NT2/D1 (cell line): ENCODE data around the gene SGCD.

Experiments
- YY1 ChIP-seq: IDR thresholded peaks from 2 replicates; pipeline ENCODE4 v1.6.1; 2011; ENCODE audit not compliant: insufficient read length, insufficient read depth
- ZNF274 ChIP-seq: IDR thresholded peaks from 2 replicates; pipeline ENCODE4 v1.6.1; 2011; ENCODE audit warnings: mild to moderate bottlenecking, low read depth, low read length

GRCh38 chr5:156540491-156540890 lies 213.5 kb downstream of the SGCD start:
- TF ChIP-seq ZNF274, result no peak
- TF ChIP-seq YY1, result no peak
